GM12873 (cell line): ENCODE results near the gene ARIH2.
A peak's percentile ranks its signal among the peaks of the same experiment; 100 is the strongest.

Experiments used
- TF ChIP-seq, protein P1 (sequence below): IDR thresholded peaks from 2 replicates; pipeline ENCODE4 v1.5.1; 2012; ENCODE audit warnings: low read depth, mild to moderate bottlenecking, moderate library complexity, low read length, control low read depth; ENCODE audit not compliant: insufficient read depth; ENCODE audit errors: missing control alignments

The ARIH2 gene

DNA sequence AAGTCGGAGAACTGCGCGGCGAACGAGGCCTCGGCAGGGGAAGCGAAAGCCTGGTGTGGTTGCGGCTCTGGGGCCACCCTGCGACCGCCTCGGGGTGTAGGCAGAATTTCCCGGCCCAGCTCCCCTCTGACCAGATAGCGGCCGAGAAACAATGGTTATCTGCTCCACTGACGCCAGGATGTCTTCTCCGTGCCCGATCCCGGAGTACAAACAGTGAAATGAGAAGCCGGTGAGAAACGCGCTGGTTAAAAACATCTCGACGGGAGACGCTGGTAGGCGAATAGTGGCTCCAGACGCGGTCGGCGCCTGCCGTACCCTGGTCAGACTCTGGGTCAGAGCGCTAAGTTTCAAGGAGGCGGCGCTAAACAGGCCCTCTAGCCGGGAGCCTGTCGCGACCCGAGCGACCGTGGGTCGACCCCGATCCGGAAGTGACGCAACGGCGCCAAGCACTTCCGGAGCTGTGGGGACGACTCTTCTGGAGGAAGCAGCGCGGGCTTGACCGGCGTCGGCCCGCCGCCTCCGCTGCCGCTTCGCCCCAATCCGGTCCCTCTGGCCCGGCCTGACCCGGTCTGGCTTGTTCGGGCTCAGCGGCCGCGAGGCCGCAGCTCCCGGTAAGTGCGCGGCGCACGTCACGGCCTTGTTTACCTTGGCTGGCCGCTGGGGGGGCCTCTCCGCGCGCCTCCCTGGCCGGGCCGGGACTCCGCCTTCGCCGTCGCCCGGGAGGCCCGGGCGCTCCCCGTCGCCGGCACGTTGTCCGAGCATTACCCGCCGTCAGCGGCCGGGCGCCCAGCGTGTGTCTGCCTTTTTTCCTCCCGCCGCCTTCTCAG, at the start of gene ARIH2:
Gene ARIH2 (plus strand): TSS at position 455 of the 827 bp plus-strand sequence. CDS start 8,717 bp downstream, outside the sequence.
- TF ChIP-seq, protein P1, sequence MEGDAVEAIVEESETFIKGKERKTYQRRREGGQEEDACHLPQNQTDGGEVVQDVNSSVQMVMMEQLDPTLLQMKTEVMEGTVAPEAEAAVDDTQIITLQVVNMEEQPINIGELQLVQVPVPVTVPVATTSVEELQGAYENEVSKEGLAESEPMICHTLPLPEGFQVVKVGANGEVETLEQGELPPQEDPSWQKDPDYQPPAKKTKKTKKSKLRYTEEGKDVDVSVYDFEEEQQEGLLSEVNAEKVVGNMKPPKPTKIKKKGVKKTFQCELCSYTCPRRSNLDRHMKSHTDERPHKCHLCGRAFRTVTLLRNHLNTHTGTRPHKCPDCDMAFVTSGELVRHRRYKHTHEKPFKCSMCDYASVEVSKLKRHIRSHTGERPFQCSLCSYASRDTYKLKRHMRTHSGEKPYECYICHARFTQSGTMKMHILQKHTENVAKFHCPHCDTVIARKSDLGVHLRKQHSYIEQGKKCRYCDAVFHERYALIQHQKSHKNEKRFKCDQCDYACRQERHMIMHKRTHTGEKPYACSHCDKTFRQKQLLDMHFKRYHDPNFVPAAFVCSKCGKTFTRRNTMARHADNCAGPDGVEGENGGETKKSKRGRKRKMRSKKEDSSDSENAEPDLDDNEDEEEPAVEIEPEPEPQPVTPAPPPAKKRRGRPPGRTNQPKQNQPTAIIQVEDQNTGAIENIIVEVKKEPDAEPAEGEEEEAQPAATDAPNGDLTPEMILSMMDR = peak; percentile 31

DNA sequence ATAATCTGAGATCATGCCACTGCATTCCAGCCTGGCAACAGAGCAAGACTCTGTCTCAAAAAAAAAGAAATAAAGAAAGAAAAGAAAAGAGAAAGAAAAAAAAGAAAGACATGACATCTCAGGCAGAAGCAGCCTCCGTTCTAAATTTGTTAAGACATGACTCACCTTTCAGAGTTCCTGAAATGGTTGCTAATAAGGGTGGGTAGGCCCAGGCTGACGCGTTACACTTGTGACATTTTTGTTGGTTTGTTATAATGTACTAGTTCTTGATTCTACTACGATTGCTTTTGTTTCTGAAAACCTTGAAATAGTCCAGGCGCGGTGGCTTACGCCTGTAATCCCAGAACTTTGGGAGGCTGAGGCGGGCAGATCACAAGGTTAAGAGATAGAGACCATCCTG, 41.0 kb upstream of the ARIH2 start:
- TF ChIP-seq, protein P1 = no peak

DNA sequence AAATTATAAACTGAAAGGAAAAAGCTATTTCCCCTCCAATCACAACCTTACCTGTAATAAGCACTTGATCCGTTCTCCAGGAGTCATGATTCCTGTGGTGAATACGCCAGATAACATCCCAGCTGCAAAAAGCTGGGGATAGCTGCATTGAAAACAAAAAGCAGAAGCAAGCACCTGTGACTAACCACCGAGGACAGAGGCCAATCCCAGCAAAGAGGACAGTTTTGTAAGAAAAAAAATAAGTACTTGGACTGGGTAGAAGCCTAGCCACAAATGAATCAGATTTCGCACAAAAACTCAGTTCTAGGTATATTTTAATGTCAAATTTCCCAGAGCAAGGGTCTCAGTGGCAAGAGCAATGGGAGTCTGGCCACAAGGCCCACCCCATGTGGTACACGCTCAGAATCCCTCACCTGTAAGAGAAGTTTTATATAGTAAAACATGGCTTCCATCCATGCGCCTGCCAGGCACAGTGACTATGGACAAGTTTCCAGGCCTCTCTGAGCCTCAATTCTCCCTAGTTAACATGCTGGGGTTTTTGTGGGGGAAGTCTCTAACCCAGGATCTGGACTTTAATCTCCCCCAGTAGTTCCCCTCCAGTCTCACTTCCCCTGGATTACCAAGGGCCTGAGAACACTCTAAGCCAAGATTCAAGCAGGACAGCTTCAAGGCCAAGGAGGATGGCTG, 39.2 kb upstream of the ARIH2 start:
- TF ChIP-seq, protein P1 = no peak

DNA sequence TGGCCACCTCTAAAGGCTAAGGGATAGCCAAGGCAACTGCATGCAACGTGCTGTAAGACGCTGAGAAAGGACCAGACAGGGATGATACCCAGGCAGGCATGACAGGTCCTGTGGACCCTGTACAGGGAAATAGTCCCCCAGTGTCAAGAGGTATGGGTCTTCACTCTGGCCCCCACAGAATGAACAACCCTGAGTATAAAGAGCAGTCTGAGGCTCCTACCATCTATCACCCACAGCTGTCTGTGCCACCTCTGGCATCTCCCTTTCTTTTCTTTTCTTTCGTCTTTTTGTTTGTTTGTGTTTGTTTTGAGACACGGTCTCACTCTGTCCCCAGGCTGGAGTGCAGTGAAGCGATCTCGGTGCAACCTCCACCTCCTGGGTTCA, 38.7 kb upstream of the ARIH2 start:
- TF ChIP-seq, protein P1 = no peak

DNA sequence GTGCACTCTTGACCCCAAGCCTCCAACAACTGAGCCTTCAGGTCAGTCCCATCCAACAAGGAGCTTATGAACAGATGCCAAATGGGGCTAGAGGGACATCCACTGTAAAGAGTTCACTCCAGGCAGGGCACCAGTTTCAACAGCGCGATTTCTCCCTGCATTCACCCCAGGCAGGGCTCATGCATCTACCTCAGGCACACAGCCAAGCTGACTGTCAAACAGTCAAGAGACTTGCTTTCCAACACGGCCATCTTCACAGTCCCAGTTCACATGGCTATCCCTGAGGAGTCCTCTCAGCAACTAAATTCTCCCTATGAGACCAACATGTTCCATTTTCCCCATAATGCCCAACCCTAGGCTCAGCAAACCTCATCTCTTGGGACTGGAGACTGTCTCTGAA, 37.6 kb upstream of the ARIH2 start:
- TF ChIP-seq, protein P1 = no peak

DNA sequence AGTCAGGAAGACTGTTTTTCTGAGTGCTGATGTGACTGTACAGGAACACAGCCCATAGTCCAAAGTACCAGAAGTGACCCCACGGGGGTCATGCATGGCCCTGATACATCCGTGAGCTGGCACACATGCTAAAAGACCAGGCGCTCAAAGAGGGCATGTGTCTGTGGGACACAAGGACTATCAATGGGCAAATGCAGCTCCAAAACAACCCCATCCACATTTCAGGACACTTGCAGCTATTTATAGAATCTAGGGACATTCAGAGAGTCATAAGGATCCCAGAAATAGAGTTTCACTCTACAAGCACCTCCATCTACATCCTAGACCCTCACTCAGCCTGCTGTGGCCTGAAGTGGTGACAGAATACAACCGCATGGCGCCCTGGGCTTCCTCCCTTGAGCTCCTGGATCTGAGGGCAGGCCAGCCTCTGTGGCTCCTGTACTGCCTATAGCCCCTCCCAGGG, 37.0 kb upstream of the ARIH2 start:
- TF ChIP-seq, protein P1 = no peak

DNA sequence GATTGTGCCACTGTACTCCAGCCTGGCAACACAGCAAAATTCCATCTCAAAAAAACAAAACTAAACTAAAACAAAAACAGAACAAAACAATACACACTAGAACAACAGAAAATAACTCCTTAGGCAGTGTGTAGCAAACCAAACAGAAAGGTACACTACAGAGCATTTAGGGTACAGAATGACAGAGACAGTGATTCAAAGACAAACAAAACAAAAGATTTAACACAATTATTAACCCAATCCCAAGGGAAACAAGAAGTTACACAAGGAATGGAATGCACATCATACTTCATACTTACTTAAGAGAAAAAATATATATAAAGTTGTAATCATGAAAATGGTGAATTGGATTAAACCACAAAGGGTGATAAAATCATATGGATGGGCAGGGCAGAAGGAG, 32.9 kb upstream of the ARIH2 start:
- TF ChIP-seq, protein P1 = no peak
